UCSD-AML1 (cell line): ENCODE measurements around the gene DEDD2.

Source experiments
- DNase-seq: peaks from one replicate; lab custom pipeline; 2025; ENCODE audit not compliant: unreplicated experiment; lab: John Stamatoyannopoulos, UW

DEDD2 gene

DNA sequence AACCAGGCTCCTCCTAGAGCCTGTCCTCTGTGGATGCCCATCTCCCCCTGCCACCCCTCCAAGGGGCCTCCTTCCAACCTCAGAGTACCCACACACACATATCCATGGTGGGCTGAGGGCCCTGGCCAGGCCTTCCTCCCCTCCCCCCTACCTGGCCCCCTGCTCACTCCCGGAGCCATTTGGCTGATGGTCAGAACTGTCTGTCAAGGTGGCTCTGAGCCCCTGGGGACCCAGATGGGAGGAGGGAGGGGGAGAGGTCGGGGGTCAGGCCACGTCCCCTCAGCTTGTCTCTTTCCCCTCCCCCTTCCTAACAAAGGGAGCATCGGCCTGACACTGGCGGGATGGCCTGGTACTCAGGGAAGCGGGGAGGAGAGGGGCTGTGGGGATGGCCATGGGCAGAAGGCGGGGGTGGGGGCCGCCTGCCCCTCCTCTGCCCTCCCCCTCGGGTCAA is 66.5 kb downstream of the DEDD2 start:
- no peak for DNase-seq

DNA sequence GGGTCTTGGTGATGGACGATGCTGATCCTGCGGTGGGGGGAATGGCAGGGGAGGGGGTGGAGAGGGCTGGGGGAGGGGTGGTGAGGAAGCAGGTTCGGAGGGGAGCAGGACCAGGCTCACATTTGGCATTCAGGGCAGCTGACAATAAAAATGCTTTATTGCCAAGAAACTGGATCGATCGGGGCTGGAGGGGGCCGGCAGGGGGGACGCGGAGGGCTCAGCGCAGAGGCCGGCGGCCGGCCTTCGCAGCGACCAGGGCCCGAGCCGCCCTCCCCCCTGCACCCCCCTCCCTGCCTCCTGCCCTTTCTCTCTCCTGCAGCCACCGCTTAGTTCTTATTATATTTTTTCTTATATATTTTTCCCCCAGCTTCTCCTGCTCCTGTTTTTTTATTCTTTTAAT is 67.1 kb downstream of the DEDD2 start:
- DNase-seq, result no peak

DNA sequence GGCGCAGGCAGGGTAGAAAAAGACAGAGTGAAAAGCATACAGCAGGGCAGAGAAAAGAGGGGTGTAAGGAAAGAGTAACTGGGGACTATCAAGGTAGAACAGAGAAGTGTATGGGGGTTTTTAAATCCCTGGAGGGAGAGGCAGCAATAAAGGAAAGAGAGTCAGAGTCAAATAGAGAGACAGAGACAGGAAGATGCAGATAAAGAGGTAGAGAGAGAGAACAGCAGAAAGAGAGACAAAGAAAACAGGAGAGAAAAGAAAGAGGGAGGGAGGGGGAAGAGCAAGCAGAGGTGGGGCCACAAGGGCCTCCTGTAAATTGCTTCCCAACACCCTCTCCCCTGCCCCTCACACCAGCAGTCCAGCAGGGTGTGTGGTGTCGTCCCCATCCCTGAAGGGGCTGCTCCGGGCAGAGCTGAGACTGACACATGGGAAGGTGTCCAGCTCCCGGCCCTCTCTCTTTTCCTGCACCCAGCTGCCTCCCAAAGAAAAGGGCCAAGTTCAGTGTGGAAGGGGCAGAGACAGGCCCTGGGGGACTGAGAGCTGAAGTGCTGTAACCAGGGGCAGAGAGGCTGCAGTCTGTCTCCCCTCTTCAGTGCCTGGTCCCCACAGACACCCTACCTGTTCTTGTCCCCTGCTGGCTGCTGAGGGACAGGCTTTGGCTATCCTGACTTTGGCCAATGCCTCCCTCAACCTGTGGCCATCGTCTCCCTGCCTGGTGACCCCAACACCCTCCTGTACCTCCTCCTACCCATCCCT is 67.9 kb downstream of the DEDD2 start:
- no peak for DNase-seq
